ENCODE data around the gene TANGO6. TPM values are rescaled to one million over a fixed set of nuclear protein-coding genes. Genes with fewer than 3 reads are reported as not detected.

Gene TANGO6
- total and polyA plus RNA-seq, 2 of the 8 experiments (the other 6 are each of a cell fraction or from before 2014, with no cell fraction given): 5.0 to 19.5 TPM

- Histone ChIP-seq H3K14ac (ENCODE audit: insufficient read length) (no peak overlapping the region), H2BK15ac (ENCODE audit: low read length) (no peak overlapping the region), H4K91ac (replicated peaks; ENCODE audit: insufficient read length, low read length) (no peak overlapping the region), H3K23me2 (ENCODE audit: low read depth, low read length) (no peaks in the 10 kb centered on the region; the same call in 1 of the 2 replicates), H3K9ac (replicated peaks in 1 of 4; ENCODE audit: extremely low read depth in 1 of 4, low read depth in 3 of 4, low read length in 3 of 4) (no peak overlapping the region), H3K9me3 (ENCODE audit: insufficient read depth in 2 of 2, low read depth in 1 of 2, low read length in 1 of 2) (no peaks in the 10 kb centered on the region), H3K27ac (ENCODE audit: low read depth, low read length) (no peak overlapping the region), H4K8ac (ENCODE audit: extremely low read depth, insufficient read depth, low read length) (no peak overlapping the region; the same call in 1 of the 2 replicates), H2BK20ac (ENCODE audit: low read length) (no peak overlapping the region), H3K27me3 (replicated peaks in 1 of 4; ENCODE audit: control insufficient read depth in 3 of 4, extremely low read depth in 1 of 4, insufficient read depth in 3 of 4, low read length in 3 of 4) (no peaks in the 10 kb centered on the region), H3K4me1 (replicated peaks in 1 of 4; ENCODE audit: control insufficient read depth in 3 of 4, insufficient read depth in 4 of 4, low read length in 3 of 4) (no peaks in the 10 kb centered on the region), H3K56ac (replicated peaks; ENCODE audit: insufficient read length, low read depth, low read length) (no peak overlapping the region), H4K5ac (ENCODE audit: insufficient read length, low read depth, low read length) (no peak overlapping the region), H3K79me2 (ENCODE audit: control insufficient read depth in 1 of 2, insufficient read depth in 2 of 2, low read length in 2 of 2) (no peaks in the 10 kb centered on the region), H3K4me3 (ENCODE audit: extremely low read depth in 1 of 4, insufficient read depth in 2 of 4, low read depth in 3 of 4, low read length in 4 of 4) (no peak overlapping the region), H4K20me1 (replicated peaks in 1 of 2; ENCODE audit: control insufficient read depth in 1 of 2, insufficient read depth in 2 of 2, low read length in 2 of 2) (no peaks in the 10 kb centered on the region), H3K23ac (ENCODE audit: insufficient read length) (no peak overlapping the region), H3K4me2 (ENCODE audit: insufficient read depth in 1 of 2, low read depth in 2 of 2, low read length in 2 of 2) (no peak overlapping the region), H2AK5ac (ENCODE audit: low read depth, low read length) (no peak overlapping the region), H2BK120ac (replicated peaks; ENCODE audit: low read depth, low read length) (no peak overlapping the region), H2BK12ac (ENCODE audit: low read depth, low read length) (no peak overlapping the region), H3K18ac (ENCODE audit: extremely low read depth, low read length) (no peak overlapping the region), H3K79me1 (ENCODE audit: low read depth, low read length) (no peaks in the 10 kb centered on the region), H2BK5ac (ENCODE audit: low read depth, low read length) (no peak overlapping the region), H3K36me3 (ENCODE audit: control insufficient read depth in 2 of 4, insufficient read depth in 4 of 4, low read length in 3 of 4) (no peaks in the 10 kb centered on the region), H2AFZ (ENCODE audit: low read length) (no peak overlapping the region), H3K4ac (replicated peaks; ENCODE audit: insufficient read length, low read depth, low read length) (no peak overlapping the region)
- TF ChIP-seq MAX (IDR thresholded peaks at IDR 0.05) (no peak), HDAC6 (IDR thresholded peaks at IDR 0.05; ENCODE audit: low read depth, low read length) (no peak), TCF12 (IDR thresholded peaks at IDR 0.05; ENCODE audit: low read depth, low read length) (no peak)
- POLR2A ChIA-PET (ENCODE audit: partially characterized antibody): interaction anchor here (0.6 kb wide), 2 partner anchors 17 to 744 kb away, joined by 3 read pairs; no protein-coding TSS in a partner anchor
- CTCF ChIA-PET (ENCODE audit: partially characterized antibody): interaction anchor here (0.6 to 1.6 kb wide), 3 partner anchors 9 to 897 kb away, joined by 3 to 5 read pairs (median 4); partner anchors contain the start of gene HAS3
- FAIRE-seq (no peak), DNase-seq (ENCODE audit: low read depth in 1 of 2, low spot score in 2 of 2) (no peak)
- 98% methylated on average over 13 of the region's 15 CpGs; no CpG with 5 or more reads in 1 of the 2 experiments for WGBS, 2 experiments (ENCODE audit: extremely low coverage in 1 of 2, insufficient coverage in 1 of 2, insufficient read length in 1 of 2, insufficient replicate concordance in 2 of 2, low coverage in 1 of 2, low lambda C conversion rate in 2 of 2, missing lambda C conversion rate in 1 of 2)
Measured at GRCh38 chr16:68980695-68981315, 137.5 kb downstream of the TANGO6 start.
